Fibroblast of skin of scalp (primary cell): Measurements from ENCODE around the gene SLC25A43.
"Not testable (repeated sequence)": the region's sequence is repeated elsewhere in the genome, so short reads cannot be mapped to it uniquely, and the experiment has no call there.

Experiments used
- DNase-seq: peaks from one replicate; pipeline ENCODE4 v3.0.0-alpha.2; 2013

The SLC25A43 gene

DNA sequence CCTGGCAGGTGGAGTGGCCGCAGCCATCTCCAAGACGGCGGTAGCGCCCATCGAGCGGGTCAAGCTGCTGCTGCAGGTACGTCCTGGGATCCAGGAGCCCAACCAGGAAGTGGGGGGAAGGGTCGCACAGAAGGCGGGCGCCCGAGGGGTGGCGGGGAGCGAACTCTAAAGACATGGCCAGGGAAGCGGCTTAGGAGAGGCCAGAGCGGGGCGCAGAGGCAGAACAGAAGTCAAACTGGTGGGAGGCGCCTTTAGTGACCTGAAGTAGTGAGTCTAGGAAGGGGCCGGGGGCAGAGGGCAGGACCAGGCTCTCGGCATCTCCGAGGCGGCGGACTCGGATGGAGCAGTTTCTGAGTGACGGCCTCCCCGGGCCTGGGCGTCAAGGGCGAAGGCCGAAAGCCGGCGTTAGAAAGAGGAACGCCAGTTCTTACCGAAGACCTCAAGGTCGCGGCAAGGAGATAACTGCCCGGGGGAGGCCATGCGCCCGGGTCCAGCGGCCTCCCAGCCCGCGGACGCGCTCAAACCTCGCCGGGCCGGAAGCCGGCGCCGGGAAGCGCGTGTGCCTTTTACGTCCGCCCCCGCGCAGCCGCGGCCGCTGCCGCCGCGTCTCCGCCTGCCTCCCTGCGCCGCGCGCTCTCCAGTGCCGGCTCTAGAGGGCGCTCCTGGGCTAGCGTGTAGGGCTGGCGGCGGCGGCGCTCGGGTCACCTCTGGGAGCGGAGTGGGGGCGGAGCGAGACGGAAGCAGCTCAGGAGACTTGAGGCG, 69.6 kb downstream of the SLC25A43 start:
- DNase-seq: peak; percentile 80

DNA sequence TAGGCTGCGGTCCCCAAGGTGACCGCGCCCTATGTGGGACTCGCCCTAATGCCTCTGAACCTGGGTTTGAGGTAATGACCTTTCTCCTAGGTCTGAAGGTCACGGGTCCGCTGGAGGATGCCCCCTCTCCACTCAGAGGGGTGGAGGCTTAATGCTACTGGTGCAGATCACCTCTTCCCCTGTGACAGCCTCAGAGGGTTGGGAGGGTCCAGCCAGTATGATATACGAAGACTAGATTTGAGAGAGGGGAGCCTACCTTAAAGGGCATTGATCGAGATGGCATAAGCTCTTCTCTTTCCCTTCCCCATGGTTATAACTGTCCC, 70.1 kb downstream of the SLC25A43 start:
- no peak for DNase-seq

- DNase-seq: no peak
These were observed 75.7 kb downstream of the SLC25A43 start for GRCh38 chrX:119474615-119475388.

DNA sequence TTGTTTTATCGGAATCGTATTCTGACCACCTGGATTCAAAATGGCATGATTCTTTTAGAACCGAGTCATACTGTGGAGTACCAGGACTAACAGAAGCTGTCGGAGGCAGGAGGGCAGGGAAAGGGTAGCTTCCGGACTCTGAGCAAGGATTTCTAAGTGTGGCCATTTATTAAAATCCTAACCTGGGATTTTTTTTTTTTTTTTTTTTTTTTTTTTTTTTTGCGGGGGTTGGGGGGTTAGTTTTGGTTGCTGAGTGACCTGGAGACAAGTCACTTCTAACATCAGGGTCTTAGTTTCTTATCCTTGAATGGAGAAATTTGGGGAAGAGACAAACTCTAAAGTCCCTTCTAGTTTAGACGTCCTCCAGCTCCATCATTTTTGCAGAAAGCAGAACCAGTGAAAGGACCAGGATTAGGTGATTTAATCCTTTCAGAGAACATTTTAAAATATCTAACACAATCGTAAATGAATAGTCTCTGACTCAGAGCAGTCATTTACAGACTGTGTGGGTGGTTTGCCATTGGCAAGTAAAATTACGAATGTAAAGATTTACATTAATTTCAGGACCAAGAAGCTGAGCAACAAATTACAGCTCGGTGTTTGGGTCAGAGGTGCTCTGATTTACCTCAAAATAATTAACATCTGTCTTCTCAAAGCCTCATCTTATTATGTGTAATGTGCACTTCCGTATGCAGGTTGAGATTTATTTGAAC, 76.4 kb downstream of the SLC25A43 start:
- no peak for DNase-seq

DNA sequence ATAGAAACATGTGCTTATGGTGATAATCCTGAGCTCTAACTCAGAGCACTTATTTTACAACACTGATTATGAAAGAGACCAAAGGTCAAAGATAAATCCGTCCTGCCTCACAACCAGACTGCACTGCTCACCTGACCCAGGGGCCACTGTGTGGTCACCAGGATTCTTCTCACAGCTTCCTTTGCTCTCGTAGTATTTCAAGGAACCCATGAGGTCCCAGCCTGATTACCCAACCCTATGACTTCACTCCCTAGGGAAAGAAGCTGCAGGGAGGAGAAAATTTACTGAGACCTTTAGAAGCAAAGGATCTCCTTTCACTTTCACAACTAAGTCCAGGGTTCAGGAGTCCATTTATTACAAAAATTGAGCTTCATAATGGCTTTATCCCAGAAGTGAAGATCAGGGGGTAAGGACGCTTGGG, 78.7 kb downstream of the SLC25A43 start:
- DNase-seq: peak; percentile 62

- no peak for DNase-seq
These were observed 79.4 kb downstream of the SLC25A43 start for GRCh38 chrX:119478504-119478903.

- no peak for DNase-seq
These were observed 80.7 kb downstream of the SLC25A43 start for GRCh38 chrX:119479845-119480244.

GRCh38 chrX:119481323-119481801, 82.2 kb downstream of the SLC25A43 start:
- DNase-seq: no peak

DNA sequence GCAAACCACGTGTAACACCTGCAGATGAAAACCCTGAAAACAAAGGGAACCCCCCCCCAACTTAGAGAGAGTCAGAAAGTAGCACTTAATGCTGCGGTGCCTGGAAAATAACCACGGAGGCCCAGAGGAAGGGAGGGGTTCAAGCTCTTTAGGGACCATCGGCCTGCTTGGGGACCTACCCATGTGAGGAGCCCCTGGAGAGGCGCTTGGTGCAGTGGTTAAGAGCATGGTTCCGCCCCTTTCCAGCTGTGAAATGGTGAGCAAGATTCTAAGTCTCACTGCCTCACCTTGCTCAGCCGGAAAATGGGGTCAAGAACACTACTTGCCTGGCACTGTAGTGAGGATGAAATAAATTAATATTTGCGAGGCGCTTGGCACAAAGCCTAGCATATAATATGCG, 82.9 kb downstream of the SLC25A43 start:
- no peak for DNase-seq

DNA sequence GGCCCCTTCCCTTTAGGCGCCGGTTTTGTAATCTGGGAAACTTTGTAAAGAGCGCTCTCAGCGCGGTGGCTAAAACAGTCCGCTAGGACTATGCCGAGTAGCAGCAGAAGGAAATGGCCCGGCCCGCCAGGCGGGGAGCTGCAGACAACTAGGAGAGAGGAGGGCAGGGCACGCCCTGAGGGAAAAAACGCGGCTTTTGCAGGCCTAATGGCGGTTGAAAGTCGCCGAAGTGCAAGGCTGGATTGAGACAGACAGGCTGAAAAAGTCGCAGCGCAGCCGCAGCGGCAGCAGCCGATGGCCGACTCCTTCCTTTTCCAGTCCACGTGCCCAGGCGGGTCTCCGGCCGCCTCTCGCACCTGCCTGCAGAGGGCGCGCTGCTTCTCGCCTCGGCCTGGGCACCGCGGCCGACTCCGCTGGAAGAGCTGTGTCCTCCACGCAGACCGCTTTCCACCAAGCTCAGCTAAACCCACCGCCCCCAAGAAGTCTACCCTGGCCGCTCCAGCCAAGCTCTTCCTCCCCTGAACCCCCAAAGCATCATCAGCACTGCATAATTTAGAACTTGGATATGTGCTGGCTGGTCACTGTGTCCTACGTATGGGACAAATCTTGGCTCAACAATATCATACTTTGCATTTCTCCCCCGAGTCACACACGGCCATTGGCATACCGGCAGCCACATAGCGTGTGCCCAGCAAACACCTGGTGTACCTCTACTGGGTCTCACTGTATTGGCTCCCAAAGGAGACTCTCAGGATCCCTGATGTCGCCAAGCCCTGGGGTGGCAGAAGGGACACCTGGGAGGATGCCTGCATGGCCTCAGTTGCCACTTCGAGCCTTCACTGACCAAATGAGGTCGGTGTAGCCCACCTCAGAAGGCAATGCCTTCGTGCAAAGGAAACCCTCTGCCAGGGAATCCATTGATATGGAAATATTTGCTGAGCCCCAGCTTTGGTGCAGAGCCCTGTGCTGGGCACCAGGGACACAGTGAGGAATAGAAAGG, 83.6 kb downstream of the SLC25A43 start:
- peak; percentile 54 for DNase-seq

DNA sequence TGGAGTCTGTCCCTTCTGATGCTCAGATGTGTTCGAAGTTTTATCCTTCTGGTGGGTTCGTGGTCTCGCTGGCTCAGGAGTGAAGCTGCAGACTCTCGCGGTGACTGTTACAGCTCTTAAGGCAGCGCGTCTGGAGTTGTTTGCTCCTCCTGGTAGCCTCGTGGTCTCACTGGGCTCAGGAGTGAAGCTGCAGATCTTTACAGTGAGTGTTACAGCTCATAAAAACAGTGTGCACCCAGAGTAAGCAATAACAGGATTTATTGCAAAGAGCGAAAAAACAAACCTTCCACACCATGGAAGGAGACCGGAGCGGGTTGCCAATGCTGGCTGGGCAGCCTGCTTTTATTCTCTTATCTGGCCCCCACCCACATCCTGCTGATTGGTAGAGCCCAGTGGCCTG, 87.6 kb downstream of the SLC25A43 start:
- no peak for DNase-seq

DNA sequence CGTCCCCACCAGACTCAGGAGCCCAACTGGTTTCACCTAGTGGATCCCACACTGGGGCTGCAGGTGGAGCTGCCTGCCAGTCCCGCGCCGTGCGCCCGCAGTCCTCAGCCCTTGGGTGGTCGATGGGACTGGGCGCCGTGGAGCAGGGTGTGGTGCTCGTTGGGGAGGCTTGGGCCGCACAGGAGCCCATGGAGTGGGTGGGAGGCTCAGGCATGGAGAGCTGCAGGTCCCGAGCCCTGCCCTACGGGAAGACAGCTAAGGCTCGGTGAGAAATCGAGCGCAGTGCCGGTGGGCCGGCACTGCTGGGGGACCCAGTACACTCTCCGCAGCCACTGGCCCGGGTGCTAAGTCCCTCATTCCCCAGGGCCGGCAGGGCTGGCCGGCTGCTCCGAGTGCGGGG, 88.6 kb downstream of the SLC25A43 start:
- not testable (repeated sequence) for DNase-seq

GRCh38 chrX:119488749-119489148, 89.6 kb downstream of the SLC25A43 start:
- peak; percentile 62 for DNase-seq

- DNase-seq: no peak
These were observed 90.3 kb downstream of the SLC25A43 start for GRCh38 chrX:119489212-119490074.

DNA sequence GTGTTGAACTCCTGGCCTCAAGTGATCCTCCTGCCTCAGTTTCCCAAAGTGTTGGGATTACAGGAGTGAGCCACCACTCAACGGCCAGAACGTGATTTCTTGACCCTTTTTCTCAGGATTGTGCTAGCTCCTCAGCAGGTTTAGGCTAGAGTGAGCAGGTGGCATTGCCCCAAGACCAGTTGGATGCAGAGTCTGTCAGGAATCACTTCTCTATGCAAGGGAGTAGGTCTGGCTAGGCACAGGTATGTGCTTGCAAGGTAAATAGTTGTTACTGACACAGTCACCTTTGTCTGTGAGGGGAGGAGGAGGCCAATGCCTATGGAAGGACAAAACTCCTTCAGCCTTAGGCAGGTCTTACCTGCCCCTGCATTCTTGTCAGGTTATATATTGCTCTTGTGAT, 93.3 kb downstream of the SLC25A43 start:
- no peak for DNase-seq

GRCh38 chrX:119493851-119494495, 94.8 kb downstream of the SLC25A43 start:
- DNase-seq: not testable (repeated sequence)

GRCh38 chrX:119495734-119496726, 96.9 kb downstream of the SLC25A43 start:
- no peak for DNase-seq

DNA sequence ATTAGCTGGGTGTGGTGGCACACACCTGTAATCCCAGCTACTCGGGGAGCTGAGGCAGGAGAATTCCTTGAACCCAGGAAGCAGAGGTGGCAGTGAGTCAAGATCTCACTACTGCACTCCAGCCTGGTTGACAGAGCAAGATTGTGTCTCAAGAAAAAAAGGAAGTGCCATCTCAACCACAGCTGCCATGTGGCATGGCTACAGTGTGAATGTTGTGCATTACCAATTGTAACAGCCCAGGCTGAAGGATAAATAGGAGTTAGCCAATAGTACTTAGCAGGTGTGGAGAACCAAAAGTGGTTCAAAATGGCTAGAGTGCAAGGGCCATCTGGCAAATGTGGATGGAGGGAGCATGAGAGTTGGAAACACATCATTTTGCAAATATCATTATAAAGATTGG, 98.0 kb downstream of the SLC25A43 start:
- DNase-seq: no peak
